SK-N-SH treated with all-trans-retinoic acid at 6 μM for 48 hours (cell line): Measurements from ENCODE around the gene NAA15.

Experiments
- ARNTL ChIP-seq: fragments of 450-650 bp; formaldehyde crosslinking; IDR thresholded peaks from 2 replicates; pipeline ENCODE4 v1.5.0; 2020; ENCODE audit warnings: low read depth, mild to moderate bottlenecking, moderate library complexity, borderline replicate concordance
- GLIS3 ChIP-seq: fragments of 250-450 bp; sonication (Bioruptor Pico); IDR thresholded peaks from 2 replicates; pipeline ENCODE4 v1.5.0; 2020; ENCODE audit warnings: mild to moderate bottlenecking, moderate library complexity
- POU6F1 ChIP-seq: fragments of 250-450 bp; sonication (Bioruptor Pico); IDR thresholded peaks from 2 replicates; pipeline ENCODE4 v1.8.0; 2021; ENCODE audit warnings: low read depth, mild to moderate bottlenecking, moderate library complexity, borderline replicate concordance
- ZNF70 ChIP-seq: fragments of 450-650 bp; formaldehyde crosslinking; IDR thresholded peaks from 2 replicates; pipeline ENCODE4 v1.5.0; 2020; ENCODE audit warnings: mild to moderate bottlenecking, moderate library complexity
- ZNF8 ChIP-seq: fragments of 450-650 bp; formaldehyde crosslinking; IDR thresholded peaks from 2 replicates; pipeline ENCODE4 v1.5.0; 2020; ENCODE audit warnings: mild to moderate bottlenecking, moderate library complexity
- TF ChIP-seq, protein P1 (sequence below): fragments of 250-450 bp; sonication (Bioruptor Pico); IDR thresholded peaks from 2 replicates; pipeline ENCODE4 v1.8.0; 2020; ENCODE audit warnings: mild to moderate bottlenecking, moderate library complexity, borderline replicate concordance

DNA sequence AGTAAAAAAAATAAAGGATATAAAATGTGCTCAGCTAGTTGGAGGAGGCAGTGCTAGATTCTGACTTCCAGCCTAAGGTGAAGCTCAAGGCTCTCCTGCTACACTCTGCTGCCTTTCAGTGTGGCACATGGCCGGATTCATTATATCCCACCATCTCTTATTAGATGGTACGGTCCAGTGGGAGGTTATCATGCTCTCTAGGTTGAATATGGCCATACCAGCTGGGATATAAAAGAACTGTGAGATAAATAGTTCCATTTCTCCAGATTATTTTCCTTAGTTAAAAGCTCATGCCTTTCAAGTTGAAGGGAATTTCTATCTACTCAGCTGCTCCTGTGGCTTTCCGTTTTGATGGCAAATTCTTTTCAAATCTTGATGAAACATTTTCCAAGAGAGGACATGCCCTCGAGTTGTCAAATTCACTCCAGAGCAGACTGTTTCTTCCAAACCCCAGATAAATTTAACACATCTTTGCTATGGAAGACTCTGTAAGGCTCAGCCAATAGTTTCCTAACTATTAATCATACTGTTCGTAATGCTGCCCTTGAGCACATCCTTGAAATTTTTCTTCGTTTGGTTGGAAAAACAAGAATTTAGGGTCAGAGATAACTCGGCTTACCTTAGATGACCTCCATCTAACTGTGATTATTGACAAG, 19.1 kb upstream of the NAA15 start:
- TF ChIP-seq, protein P1, sequence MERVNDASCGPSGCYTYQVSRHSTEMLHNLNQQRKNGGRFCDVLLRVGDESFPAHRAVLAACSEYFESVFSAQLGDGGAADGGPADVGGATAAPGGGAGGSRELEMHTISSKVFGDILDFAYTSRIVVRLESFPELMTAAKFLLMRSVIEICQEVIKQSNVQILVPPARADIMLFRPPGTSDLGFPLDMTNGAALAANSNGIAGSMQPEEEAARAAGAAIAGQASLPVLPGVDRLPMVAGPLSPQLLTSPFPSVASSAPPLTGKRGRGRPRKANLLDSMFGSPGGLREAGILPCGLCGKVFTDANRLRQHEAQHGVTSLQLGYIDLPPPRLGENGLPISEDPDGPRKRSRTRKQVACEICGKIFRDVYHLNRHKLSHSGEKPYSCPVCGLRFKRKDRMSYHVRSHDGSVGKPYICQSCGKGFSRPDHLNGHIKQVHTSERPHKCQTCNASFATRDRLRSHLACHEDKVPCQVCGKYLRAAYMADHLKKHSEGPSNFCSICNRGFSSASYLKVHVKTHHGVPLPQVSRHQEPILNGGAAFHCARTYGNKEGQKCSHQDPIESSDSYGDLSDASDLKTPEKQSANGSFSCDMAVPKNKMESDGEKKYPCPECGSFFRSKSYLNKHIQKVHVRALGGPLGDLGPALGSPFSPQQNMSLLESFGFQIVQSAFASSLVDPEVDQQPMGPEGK (CRISPR knock-in tag): no peak
- TF ChIP-seq ZNF8 (CRISPR knock-in tag) (no peak), GLIS3 (CRISPR knock-in tag) (no peak), ARNTL (CRISPR knock-in tag) (no peak), ZNF70 (no peak), POU6F1 (no peak)
